Heart left ventricle (tissue), 16 donors: Measurements from ENCODE around the gene ARHGAP45. TPM values are rescaled to one million over a fixed set of nuclear protein-coding genes. Genes with fewer than 3 reads are reported as not detected.
"Not testable (repeated sequence)": the region's sequence is repeated elsewhere in the genome, so short reads cannot be mapped to it uniquely, and the experiment has no call there.

ENCODE experiments used
- ATAC-seq, 4 donors: fragments of 200-7000 bp; cut with Tn5 transposase; one replicate each; pipeline ENCODE4 v1.9.1; 2020 to 2022; ENCODE audit warnings: moderate library complexity in 4 of 4, mild to moderate bottlenecking in 3 of 4, moderate number of reproducible peaks in 1 of 4
- DNase-seq, 5 donors: peaks; one replicate each; pipeline ENCODE4 v3.0.0-alpha.2; 2020
- H3K27ac ChIP-seq, 12 donors: fragments of 200-600 bp; sonication (generic) in 4 of 12; one replicate each; pipeline versions ENCODE4 v1.5.0 to v1.8.0; 2016 to 2022; ENCODE audit warnings: mild to moderate bottlenecking in 2 of 12
- H3K27me3 ChIP-seq, 9 donors: fragments of 200-600 bp; sonication (generic) in 2 of 9; one replicate each; pipeline versions ENCODE4 v1.5.1 to v1.8.0; 2016 to 2022; ENCODE audit warnings: mild to moderate bottlenecking in 3 of 9
- H3K36me3 ChIP-seq, 9 donors: fragments of 200-600 bp; sonication (generic) in 2 of 9; one replicate each; pipeline versions ENCODE4 v1.5.0 to v1.8.0; 2018 to 2022; ENCODE audit warnings: mild to moderate bottlenecking in 2 of 9
- H3K4me1 ChIP-seq, 12 donors: fragments of 200-600 bp; sonication (generic) in 4 of 12; one replicate each; pipeline versions ENCODE4 v1.5.0 to v1.8.0; 2016 to 2022; ENCODE audit warnings: mild to moderate bottlenecking in 3 of 12
- H3K4me3 ChIP-seq, 12 donors: fragments of 200-600 bp; sonication (generic) in 4 of 12; one replicate each; pipeline versions ENCODE4 v1.5.0 to v1.8.0; 2017 to 2022; ENCODE audit warnings: mild to moderate bottlenecking in 9 of 12, moderate library complexity in 4 of 12
- H3K9me3 ChIP-seq, 12 donors: fragments of 200-600 bp; sonication (generic) in 4 of 12; one replicate each; pipeline versions ENCODE4 v1.5.0 to v1.8.0; 2016 to 2022; ENCODE audit warnings: mild to moderate bottlenecking in 1 of 12
- POLR2A ChIP-seq, 2 donors: fragments of 450-650 bp; IDR thresholded peaks; one replicate each; pipeline ENCODE4 v1.6.1; 2017; ENCODE audit warnings: antibody characterized with exemption in 2 of 2, mild to moderate bottlenecking in 2 of 2, moderate library complexity in 2 of 2
- WGBS, 4 donors: extraction: QIAGEN DNeasy Blood & Tissue Kit in 2 of 4; methylation state at CpG; one replicate each; pipeline versions ENCODE4 v1.1.5 to v1.1.7; 2013 to 2018; 5-methylcytosine and 5-hydroxymethylcytosine counted together
- intact Hi-C, 10 donors: fragments of 100-400 bp; cut with DNase I; formaldehyde crosslinking; loops; one replicate each; pipeline versions ENCODE4 v1.11.1 to v1.14.2; 2022
- polyA plus RNA-seq, 2 donors: library from polyadenylated mRNA; stranded (reverse); fragments of 200-250 nt; gene quantifications; one replicate each; pipeline ENCODE4 v1.2.3, GENCODE V29; 2013
- total RNA-seq, 9 donors: library from RNA; depleted of rRNA in 2 of 9; stranded (reverse); fragments of >200 nt in 2 of 9; fragmentation: NEBNext Ultra II Directional in 3 of 9; extraction: Animal tissue kit (Norgen Biotek cat#: 25700) in 3 of 9; gene quantifications; one replicate each; pipeline versions ENCODE4 v1.1.0 to v1.2.4, GENCODE V29; 2016 to 2023
- TF ChIP-seq, protein P1 (sequence below), 12 donors: fragments of 200-600 bp; sonication (generic) in 4 of 12; IDR thresholded peaks; one replicate each; pipeline versions ENCODE4 v1.5.0 to v1.8.0; 2018 to 2022; ENCODE audit warnings: antibody characterized with exemption in 12 of 12, mild to moderate bottlenecking in 5 of 12
- donor health status: ischemic (EF 13 %, LVEDD 7.1; RV severe dilation, severe dysfunction).
- donor health status: healthy with polysubstance abuse.
- donor health status: DM: no; HTN: yes; CAD: no.
- donor health status: DM: no; HTN: no; CAD: no.
- donor health status: ischemic (EF 25% LVEDD 6.9; RV normal size, moderate dysfunction).
- donor health status: ischemic (EF 25% LVEDD 5.7; RV mildly dilated, moderate dysfunction).
- donor health status: healthy.
- donor health status: DM: yes; HTN: yes; CAD: no.
- donor health status: ischemic (EF 35%, LVEDD 5.7; RV mildly dilated, moderate dysfunction).
- donor health status: nonischemic (EF 11% LVEDD 7.7; RV severe dilation, severe dysfunction).
- donor health status: DM: yes; HTN: yes; CAD: no.
- donor health status: PGD.
- donor health status: ischemic (EF 29% LVEDD 5.4; RV normal size, mild dysfunction).
- donor health status: nonischemic (EF 23%, LVEDD 6.1; RV moderate dilation, normal function).

Gene ARHGAP45
- total and polyA plus RNA-seq, 11 donors, result 1.6 to 38.2 (median 4.7) TPM

DNA sequence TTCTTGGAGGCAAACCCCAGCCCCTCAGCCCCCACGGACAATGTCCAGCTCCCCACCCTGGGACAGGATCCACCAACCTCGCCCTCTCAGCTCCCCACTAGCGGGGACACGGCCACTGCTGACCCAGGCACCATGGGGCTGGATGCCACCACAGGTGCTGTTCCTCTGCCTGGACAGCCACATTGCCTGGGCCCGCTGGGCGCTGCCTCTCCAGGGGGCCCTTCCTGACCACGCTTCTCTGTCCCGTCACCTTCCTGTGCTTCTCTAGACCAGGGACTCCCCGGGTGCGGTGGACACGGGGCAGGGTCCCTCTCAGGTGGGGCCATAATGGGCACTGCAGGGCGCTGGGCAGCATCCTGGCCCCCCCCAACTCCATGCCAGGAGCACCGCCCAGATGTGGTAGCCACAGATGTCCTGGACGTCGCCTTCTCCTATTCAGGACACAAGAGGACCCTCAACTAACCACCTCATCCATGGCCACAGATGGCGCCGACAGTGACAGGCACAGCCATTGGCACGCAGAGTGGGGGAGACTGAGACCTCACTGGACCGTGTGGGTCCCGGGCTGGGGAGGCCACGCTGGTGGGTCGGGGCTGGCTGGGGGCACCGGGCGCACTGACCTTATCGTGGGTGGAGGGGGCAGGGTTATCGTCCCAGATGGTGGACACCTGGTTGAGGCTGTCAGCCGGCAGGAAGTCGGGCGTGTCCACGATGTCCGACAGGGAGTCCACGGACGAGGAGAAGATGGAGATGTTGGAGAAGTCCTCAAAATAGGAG lies 60.2 kb downstream of the ARHGAP45 start:
- Histone ChIP-seq H3K9me3 (no peaks in the 10 kb centered on the region), H3K27me3 (no peaks in the 10 kb centered on the region), H3K27ac (peak overlapping the region in 1 of 12 donors; percentile 27), H3K36me3 (peaks cover 7 to 86% (median 52%) of the 10 kb centered on the region in 9 donors), H3K4me1 (peaks cover 5 to 54% (median 17%) of the 10 kb centered on the region in 12 donors), H3K4me3 (no peak overlapping the region)
- DNase-seq (no peak), ATAC-seq (no peak)
- WGBS, 4 donors, result 90 to 95% (median 94%) methylated on average over 30 to 33 of the region's 33 CpGs
- intact Hi-C loops, result loop anchor here in 1 of 10 donors (5.0 kb wide), 1 partner anchor 50 kb away; no protein-coding TSS in a partner anchor
- TF ChIP-seq POLR2A (IDR thresholded peaks at IDR 0.05), result no peak

- TF ChIP-seq POLR2A (IDR thresholded peaks at IDR 0.05), result no peak
- Histone ChIP-seq H3K36me3 (peaks cover 4 to 76% (median 43%) of the 10 kb centered on the region in 9 donors), H3K4me1 (peaks cover 11 to 63% (median 24%) of the 10 kb centered on the region in 12 donors), H3K4me3 (no peak overlapping the region), H3K9me3 (no peaks in the 10 kb centered on the region), H3K27me3 (no peaks in the 10 kb centered on the region), H3K27ac (no peak overlapping the region)
- DNase-seq (no peak), ATAC-seq (no peak)
- intact Hi-C loops, result loop anchor here in 1 of 10 donors (5.0 kb wide), 1 partner anchor 49 kb away; no protein-coding TSS in a partner anchor
- WGBS, 4 donors, result 91 to 98% (median 96%) methylated on average over 17 of the region's 17 CpGs
These were observed 61.1 kb downstream of the ARHGAP45 start for GRCh38 chr19:1128106-1128505.

- not testable (repeated sequence) for H3K4me3 ChIP-seq, H3K27me3 ChIP-seq, H3K27ac ChIP-seq, DNase-seq, ATAC-seq, H3K9me3 ChIP-seq
- 96 to 98% (median 97%) methylated on average over 6 to 7 of the region's 7 CpGs for WGBS, 4 donors
- intact Hi-C loops, result loop anchor here in 1 of 10 donors (5.0 kb wide), 1 partner anchor 48 kb away; no protein-coding TSS in a partner anchor
- Histone ChIP-seq H3K4me1 (peaks cover 11 to 71% (median 24%) of the 10 kb centered on the region in 12 donors), H3K36me3 (peaks cover 4 to 67% (median 33%) of the 10 kb centered on the region in 9 donors)
These were observed 62.1 kb downstream of the ARHGAP45 start for GRCh38 chr19:1129084-1129483.

DNA sequence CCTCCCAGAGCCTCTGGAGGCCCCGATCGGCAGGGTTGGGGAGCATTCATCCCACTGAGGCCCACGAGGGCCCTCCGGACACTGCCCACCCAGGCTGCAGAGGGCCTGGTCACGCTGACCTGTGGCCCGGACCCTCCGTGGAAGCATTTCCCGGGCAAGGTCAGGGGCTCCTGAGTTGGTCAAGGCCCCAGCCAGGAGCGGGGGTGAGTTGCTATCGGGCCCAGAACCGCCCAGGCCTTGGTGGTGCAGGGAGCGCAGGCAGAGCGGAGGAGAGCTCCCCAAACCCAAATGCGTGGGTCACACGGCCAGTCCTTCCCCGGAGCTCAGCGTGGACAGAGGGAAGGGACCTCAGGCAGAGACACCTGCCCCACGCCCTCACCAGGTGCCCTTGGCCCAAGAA lies 62.6 kb downstream of the ARHGAP45 start:
- 92 to 97% (median 95%) methylated on average over 12 to 18 of the region's 18 CpGs for WGBS, 4 donors

DNA sequence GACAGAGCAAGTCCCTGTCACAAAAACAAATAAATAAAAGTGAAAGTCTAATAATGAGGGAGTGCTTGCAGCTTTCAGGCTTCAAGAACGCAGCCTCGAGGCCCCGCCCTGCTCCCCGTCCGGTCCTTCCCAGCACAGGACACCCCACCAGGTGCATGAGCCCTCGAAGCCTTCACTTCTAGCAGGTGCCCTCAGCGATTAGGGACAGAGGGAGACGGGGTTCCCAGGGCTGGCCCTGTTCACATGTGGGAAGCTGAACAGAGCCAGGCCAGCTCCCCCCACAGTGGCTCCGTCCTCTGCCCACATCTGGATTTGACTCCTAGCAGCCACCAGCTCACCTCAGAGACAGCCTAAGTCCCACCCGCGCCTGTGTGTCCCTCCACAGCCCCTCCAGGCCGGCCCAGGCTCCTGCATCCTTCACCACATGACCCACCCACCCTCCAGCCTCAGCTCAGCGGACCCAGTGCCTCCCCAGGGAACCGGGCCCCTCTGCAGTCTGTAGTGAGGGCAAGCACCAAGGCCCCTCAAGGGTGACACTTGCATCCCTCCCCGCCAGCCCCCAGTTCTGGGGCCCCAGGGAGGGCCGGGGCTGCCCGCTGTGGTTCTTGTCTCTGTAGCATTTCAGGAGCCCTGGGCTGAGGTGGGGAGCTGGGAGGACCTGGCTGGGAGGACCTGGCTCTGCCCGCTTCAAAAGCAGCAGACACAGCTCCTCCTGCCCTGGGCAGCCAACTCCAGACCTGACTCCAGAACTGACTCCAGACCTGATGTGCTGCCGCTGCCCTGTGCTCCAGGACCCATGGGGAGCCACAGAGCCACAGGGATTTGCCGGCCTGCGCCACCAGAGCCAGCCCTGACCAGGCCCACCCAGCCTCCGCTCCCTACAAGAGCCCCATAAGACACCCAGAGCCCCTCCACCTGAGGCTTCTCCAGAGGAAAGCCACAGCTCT lies 64.1 kb downstream of the ARHGAP45 start:
- H3K4me1 ChIP-seq, result peaks cover 11 to 84% (median 29%) of the 10 kb centered on the region in 12 donors

More for the DNA sequence above, 62.6 kb downstream of the ARHGAP45 start:
- no peak for DNase-seq
- intact Hi-C loops, result loop anchor here in 1 of 10 donors (5.0 kb wide), 1 partner anchor 48 kb away; no protein-coding TSS in a partner anchor
- peaks cover 11 to 75% (median 24%) of the 10 kb centered on the region in 12 donors for H3K4me1 ChIP-seq
- TF ChIP-seq POLR2A (IDR thresholded peaks at IDR 0.05), result no peak
- TF ChIP-seq, protein P1, sequence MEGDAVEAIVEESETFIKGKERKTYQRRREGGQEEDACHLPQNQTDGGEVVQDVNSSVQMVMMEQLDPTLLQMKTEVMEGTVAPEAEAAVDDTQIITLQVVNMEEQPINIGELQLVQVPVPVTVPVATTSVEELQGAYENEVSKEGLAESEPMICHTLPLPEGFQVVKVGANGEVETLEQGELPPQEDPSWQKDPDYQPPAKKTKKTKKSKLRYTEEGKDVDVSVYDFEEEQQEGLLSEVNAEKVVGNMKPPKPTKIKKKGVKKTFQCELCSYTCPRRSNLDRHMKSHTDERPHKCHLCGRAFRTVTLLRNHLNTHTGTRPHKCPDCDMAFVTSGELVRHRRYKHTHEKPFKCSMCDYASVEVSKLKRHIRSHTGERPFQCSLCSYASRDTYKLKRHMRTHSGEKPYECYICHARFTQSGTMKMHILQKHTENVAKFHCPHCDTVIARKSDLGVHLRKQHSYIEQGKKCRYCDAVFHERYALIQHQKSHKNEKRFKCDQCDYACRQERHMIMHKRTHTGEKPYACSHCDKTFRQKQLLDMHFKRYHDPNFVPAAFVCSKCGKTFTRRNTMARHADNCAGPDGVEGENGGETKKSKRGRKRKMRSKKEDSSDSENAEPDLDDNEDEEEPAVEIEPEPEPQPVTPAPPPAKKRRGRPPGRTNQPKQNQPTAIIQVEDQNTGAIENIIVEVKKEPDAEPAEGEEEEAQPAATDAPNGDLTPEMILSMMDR (IDR thresholded peaks at IDR 0.05), result no peak
- peaks cover 4 to 62% (median 29%) of the 10 kb centered on the region in 9 donors for H3K36me3 ChIP-seq
- H3K9me3 ChIP-seq, result no peaks in the 10 kb centered on the region
- no peaks in the 10 kb centered on the region for H3K27me3 ChIP-seq
- ATAC-seq, result no peak
- H3K27ac ChIP-seq, result no peak overlapping the region
- peak overlapping the region in 1 of 12 donors; percentile 96 for H3K4me3 ChIP-seq

More for the DNA sequence above, 64.1 kb downstream of the ARHGAP45 start:
- peak overlapping the region; percentile 67 to 100 (median 92) for H3K27ac ChIP-seq
- peak in 1 of 4 donors; percentile 2 for ATAC-seq
- DNase-seq, result no peak
- TF ChIP-seq POLR2A (IDR thresholded peaks at IDR 0.05), result no peak
- TF ChIP-seq, protein P1 (IDR thresholded peaks at IDR 0.05), result no peak
- no peaks in the 10 kb centered on the region for H3K27me3 ChIP-seq
- 67 to 77% (median 72%) methylated on average over 21 to 22 of the region's 22 CpGs for WGBS, 4 donors
- H3K36me3 ChIP-seq, result peaks cover 4 to 53% (median 16%) of the 10 kb centered on the region in 9 donors
- intact Hi-C loops, result loop anchor here in 5 of 10 donors (5.0 kb wide), 2 partner anchors 41 to 51 kb away; partner anchors contain the start of gene SBNO2 (in 4 of the 5)
- peak overlapping the region; percentile 42 to 96 (median 78) for H3K4me3 ChIP-seq
- no peaks in the 10 kb centered on the region for H3K9me3 ChIP-seq
